D341Med (cell line): ENCODE measurements around the gene FYB1.

ENCODE experiments used
- DNase-seq: peaks from one replicate; pipeline ENCODE4 v3.0.0; 2012; ENCODE audit warnings: low spot score

Gene FYB1

GRCh38 chr5:39160576-39161213 is 58.7 kb downstream of the FYB1 start:
- no peak for DNase-seq

DNA sequence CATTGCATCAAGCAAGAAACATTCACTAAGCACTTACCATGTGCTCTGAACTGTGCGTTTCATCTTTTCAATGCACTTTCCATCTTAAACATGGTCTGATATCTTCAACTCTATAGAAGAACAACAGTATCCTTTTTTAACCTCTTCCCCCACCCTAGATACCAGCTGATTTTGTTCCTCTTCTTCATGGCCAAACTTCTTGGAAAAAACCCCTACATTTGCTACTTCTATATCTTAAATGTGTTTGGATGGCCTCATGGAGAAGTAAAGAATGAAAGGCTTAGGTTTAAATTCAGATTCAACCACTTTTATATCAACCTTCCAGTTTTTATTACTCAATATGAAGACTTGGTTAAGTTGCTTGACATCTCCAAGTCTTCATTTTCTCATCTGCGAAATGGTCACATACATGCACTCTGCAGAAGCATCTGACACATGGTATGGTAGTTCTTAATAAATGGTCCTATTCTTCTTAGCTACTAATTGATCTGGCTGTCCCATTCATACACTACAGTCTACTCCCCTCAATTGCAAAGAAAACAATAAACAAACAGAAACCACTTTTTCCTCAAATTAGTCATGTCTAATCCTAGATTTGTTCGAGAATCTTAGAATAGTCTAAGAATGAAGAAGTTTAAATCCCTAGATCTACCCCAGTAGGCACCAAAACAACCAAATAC is 59.4 kb downstream of the FYB1 start:
- DNase-seq: no peak

GRCh38 chr5:39158786-39159185 is 60.6 kb downstream of the FYB1 start:
- no peak for DNase-seq

- no peak for DNase-seq
Measured at GRCh38 chr5:39158127-39158593, 61.2 kb downstream of the FYB1 start.

- no peak for DNase-seq
Measured at GRCh38 chr5:39157701-39158100, 61.7 kb downstream of the FYB1 start.

DNA sequence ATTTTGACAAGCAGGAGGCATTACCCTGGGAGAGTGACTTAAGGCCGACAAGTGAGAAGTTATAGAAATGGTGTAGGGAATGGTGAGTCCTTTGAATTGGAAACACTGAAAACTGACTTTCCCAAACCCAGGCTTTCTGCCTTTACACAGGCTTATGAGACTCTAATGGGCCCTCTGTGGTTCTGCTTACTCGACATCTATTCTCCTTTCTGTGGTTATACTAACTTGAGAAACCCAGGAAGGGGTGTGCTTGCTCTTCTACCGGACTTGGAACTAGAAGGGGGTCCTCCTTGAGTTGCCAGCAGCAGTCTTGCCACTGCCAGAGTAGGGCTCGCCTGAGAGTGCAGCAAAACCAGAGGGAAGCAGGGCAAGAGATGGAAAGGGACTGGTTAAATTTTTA is 63.3 kb downstream of the FYB1 start:
- DNase-seq: no peak

GRCh38 chr5:39151745-39152144 is 67.6 kb downstream of the FYB1 start:
- no peak for DNase-seq

DNA sequence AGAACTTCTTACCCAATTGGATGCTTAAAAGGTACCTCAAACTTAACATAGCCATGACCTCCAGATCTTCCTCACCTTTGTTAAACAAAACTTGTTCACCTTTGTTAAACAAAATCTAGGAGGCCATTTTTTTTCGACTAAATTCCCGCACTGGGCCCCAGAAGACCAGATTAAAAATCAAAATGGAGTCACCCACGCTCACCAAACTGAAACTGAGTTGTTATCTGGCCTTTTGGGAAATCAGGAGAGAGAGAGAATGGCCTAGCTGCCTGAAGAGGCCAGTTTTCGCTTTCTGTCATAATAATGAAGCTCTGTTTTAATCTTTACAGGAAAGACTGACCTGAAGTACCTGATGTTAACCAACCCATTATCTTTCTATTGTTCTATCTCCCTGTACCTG is 69.4 kb downstream of the FYB1 start:
- no peak for DNase-seq

DNA sequence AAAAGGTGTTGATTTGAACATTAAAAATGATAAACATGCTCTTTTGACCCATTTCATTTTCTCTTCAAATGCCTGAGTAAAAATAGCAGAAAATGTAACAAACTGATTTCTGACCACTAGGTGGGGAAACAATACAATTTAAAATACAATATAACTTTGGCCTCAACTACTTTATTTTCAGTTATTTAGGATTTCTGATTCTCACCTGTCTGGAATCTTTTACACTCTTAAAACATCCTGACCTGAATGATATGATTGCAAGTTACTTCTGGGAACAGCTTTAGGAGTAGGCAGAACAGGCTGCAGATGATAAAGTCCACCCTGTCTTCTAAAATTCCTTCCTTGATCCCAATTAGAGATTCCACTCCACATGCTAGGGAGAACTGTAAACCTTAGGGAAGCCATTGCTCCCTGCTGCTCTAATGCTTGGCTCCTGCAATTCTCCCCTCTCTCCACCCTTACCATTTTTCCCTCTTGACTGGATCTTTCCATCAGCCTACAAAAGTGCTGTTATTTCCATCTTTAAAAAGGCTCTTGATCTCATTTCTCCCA is 70.3 kb downstream of the FYB1 start:
- DNase-seq: no peak

GRCh38 chr5:39146831-39147540 is 72.4 kb downstream of the FYB1 start:
- DNase-seq: no peak

- DNase-seq: no peak
Measured at GRCh38 chr5:39143151-39143860, 76.1 kb downstream of the FYB1 start.

DNA sequence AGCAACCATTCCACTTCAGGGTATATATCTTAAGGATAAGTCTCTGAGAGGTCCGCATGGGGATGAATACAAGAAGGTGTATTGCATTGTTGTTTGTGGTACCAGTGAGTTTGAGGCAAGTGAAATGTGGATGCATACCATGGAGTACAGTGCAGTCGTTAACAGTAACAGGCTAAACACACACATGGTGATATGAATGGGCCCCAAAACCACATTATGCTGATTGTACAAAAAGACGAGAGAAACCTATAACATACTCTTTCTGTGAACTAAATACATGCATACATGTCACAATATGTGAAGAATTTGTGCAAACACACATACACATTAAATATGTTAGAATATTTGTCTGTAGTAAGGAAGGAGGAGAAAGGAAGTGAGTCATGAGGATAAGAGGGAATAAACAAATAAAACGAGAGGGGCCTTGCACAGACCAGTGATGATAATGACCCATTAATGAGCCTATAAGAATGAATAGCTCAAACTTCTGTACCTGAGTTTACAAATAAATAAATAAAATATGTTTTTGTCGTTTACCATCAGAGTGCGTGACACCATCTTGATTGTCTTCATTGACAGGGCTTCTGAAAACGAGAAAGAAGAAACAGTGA is 78.7 kb downstream of the FYB1 start:
- no peak for DNase-seq

- no peak for DNase-seq
Measured at GRCh38 chr5:39138892-39139291, 80.5 kb downstream of the FYB1 start.

- no peak for DNase-seq
Measured at GRCh38 chr5:39137819-39138451, 81.4 kb downstream of the FYB1 start.

DNA sequence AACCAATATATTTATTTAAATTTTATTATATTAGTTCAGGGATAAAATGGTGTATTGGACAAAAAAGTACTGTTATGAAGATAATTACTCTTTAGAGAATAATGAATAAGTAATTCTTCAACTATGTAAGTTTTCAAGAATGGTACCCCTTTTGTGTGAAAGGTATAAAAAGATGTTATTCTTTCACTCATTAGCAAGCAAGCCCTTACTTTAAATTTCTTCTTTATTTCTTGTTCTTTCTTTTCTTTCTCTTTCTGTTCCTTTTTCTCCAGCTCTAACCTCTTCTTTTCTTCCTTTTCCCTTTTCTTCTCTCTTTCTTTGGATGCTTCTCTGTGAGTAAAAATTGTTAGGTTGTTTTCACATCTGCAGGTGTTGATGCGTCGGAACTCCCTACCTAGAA is 82.0 kb downstream of the FYB1 start:
- DNase-seq: no peak

GRCh38 chr5:39132792-39133191 is 86.6 kb downstream of the FYB1 start:
- no peak for DNase-seq

DNA sequence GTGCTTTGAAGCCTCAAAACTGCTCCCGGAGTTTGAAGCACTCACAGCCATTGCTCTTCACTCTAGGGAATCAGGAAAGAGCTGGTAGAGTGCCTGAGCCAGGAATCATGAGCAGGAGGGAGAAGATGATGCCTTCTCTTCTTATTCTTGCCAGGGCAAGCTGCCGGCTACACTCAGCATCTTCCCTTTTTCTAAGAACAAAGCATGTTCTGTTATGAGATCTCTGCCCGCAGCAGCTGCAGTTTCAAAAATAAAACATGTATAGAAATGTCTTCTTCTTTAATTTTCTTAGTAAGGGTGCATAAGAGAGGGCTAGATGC is 87.3 kb downstream of the FYB1 start:
- no peak for DNase-seq

GRCh38 chr5:39131210-39132127 is 87.9 kb downstream of the FYB1 start:
- no peak for DNase-seq

DNA sequence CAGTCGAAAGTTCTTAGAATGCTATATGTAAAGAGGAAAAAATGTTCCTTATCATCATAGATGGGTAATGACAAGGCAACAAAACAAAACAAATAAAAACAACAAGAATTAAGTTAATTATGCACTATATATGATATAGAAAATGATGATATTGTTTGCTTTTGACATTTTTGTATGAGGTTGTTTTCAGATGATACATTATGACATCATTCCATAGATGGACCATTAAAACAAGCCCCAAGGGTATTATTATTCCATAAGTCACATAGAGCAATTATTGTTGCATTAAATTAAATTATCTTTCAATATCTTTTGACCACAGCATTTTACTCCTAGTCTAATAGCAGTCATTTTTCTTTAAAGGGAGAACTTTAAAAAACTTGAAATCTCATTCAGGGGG is 88.6 kb downstream of the FYB1 start:
- no peak for DNase-seq

DNA sequence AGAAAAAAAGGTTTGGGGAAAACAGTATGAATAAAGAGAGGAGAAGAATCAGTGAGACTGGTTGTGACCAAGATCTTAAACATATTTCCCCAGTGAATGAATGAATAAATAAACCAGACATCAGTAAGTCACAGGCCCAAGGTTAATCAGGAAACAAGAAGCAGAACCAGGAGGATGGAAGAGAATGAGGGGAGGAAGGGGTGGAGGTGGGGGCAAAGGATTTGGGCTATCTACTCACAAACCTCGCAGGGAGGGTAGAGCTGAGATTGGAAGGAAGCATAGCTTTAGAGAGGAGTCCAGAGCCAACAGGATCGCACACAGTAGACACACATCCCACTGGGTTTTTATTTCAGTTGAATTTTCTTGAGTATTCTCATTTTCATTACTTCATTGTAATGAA is 97.4 kb downstream of the FYB1 start:
- DNase-seq: no peak

GRCh38 chr5:39121315-39121714 is 98.0 kb downstream of the FYB1 start:
- no peak for DNase-seq
